Neural cell (in vitro differentiated cells): ENCODE data around the gene RFX3.

Source experiments
- MXI1 ChIP-seq: fragments of 450-650 bp; conservative IDR thresholded peaks from 2 replicates; pipeline ENCODE4 v1.6.1; 2014; ENCODE audit warnings: antibody characterized with exemption, mild to moderate bottlenecking; ENCODE audit not compliant: poor library complexity, severe bottlenecking
- POLR2AphosphoS5 ChIP-seq: IDR thresholded peaks from 2 replicates; pipeline ENCODE4 v1.6.1; 2012
- RAD21 ChIP-seq: fragments of 450-650 bp; conservative IDR thresholded peaks from 2 replicates; pipeline ENCODE4 v1.6.1; 2014; ENCODE audit warnings: antibody characterized with exemption, mild to moderate bottlenecking, moderate library complexity
- TF ChIP-seq, protein P1 (sequence below): fragments of 450-650 bp; IDR thresholded peaks from 2 replicates; pipeline ENCODE4 v1.5.1; 2014; ENCODE audit warnings: antibody characterized with exemption, mild to moderate bottlenecking, moderate library complexity; ENCODE audit not compliant: poor library complexity, severe bottlenecking

GRCh38 chr9:3553076-3553765, 27.4 kb upstream of the RFX3 start:
- no peak for TF ChIP-seq MXI1
- TF ChIP-seq POLR2AphosphoS5: no peak
- TF ChIP-seq, protein P1, sequence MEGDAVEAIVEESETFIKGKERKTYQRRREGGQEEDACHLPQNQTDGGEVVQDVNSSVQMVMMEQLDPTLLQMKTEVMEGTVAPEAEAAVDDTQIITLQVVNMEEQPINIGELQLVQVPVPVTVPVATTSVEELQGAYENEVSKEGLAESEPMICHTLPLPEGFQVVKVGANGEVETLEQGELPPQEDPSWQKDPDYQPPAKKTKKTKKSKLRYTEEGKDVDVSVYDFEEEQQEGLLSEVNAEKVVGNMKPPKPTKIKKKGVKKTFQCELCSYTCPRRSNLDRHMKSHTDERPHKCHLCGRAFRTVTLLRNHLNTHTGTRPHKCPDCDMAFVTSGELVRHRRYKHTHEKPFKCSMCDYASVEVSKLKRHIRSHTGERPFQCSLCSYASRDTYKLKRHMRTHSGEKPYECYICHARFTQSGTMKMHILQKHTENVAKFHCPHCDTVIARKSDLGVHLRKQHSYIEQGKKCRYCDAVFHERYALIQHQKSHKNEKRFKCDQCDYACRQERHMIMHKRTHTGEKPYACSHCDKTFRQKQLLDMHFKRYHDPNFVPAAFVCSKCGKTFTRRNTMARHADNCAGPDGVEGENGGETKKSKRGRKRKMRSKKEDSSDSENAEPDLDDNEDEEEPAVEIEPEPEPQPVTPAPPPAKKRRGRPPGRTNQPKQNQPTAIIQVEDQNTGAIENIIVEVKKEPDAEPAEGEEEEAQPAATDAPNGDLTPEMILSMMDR: no peak
- TF ChIP-seq RAD21: no peak
